Osteocyte (in vitro differentiated cells): ENCODE results near the gene PAIP1. TPM values are rescaled to one million over a fixed set of nuclear protein-coding genes. Genes with fewer than 3 reads are reported as not detected.

Source experiments
- DNase-seq: peaks from one replicate; pipeline ENCODE4 v3.0.0; 2021; ENCODE audit warnings: mixed read lengths; ENCODE audit not compliant: unreplicated experiment; ENCODE audit errors: extremely low spot score
- H3K27ac Mint-ChIP-seq: one replicate; pipeline ENCODE4 v1.8.0; 2021; ENCODE audit warnings: mild to moderate bottlenecking, mixed read lengths; ENCODE audit not compliant: unreplicated experiment
- H3K27me3 Mint-ChIP-seq: one replicate; pipeline ENCODE4 v1.8.0; 2021; ENCODE audit warnings: mixed read lengths; ENCODE audit not compliant: unreplicated experiment
- H3K36me3 Mint-ChIP-seq: one replicate; pipeline ENCODE4 v1.8.0; 2021; ENCODE audit warnings: mixed read lengths; ENCODE audit not compliant: unreplicated experiment
- H3K4me1 Mint-ChIP-seq: one replicate; pipeline ENCODE4 v1.8.0; 2021; ENCODE audit warnings: mixed read lengths; ENCODE audit not compliant: unreplicated experiment
- H3K4me3 Mint-ChIP-seq: one replicate; pipeline ENCODE4 v1.8.0; 2021; ENCODE audit warnings: mild to moderate bottlenecking, moderate library complexity, mixed read lengths; ENCODE audit not compliant: unreplicated experiment
- H3K9me3 Mint-ChIP-seq: one replicate; pipeline ENCODE4 v1.8.0; 2021; ENCODE audit warnings: mixed read lengths; ENCODE audit not compliant: unreplicated experiment
- total RNA-seq: library from RNA; stranded (reverse); gene quantifications from 2 replicates; pipeline ENCODE4 v1.2.1, GENCODE V29; 2021
- TF ChIP-seq, protein P1 (sequence below): fragments of 200-600 bp; sonication (generic); IDR thresholded peaks from 2 replicates; pipeline ENCODE4 v1.5.0; 2021; ENCODE audit warnings: antibody characterized with exemption, mild to moderate bottlenecking, moderate library complexity

PAIP1 gene
- total RNA-seq, 1 donor from 2014 or later = 105 TPM

DNA sequence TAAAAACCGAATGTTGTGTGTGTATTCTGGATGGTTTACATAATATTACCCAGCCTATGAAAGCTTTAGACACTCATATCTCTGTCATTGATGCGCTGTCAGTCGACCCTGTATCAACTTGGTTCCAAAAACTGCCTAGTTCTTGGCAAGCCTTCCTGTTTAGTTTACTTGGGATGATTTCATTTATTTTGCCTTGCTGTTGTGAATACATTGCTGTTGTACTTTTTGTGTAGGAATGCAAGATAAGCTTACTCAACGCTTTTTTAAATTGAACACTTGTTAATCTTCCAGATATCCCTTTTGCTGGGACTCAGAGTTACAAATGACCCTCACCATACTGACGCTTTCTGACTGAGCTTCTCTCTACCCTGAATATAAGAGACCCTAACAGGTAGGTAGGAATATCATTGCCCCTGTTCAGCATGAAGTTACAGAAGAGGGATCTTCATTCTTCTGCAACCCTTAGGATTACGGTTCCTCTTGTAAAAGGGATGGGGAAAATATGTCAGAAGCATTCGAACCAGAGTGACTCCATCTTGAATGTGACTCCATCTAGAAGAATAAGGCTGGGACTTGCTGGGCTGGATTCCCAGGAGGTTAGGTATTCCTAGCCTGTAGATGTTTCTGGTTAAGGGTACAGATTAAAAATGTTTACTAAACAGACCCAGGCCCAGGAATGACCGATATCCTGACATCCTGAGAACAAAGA, 13.7 kb upstream of the PAIP1 start:
- TF ChIP-seq, protein P1, sequence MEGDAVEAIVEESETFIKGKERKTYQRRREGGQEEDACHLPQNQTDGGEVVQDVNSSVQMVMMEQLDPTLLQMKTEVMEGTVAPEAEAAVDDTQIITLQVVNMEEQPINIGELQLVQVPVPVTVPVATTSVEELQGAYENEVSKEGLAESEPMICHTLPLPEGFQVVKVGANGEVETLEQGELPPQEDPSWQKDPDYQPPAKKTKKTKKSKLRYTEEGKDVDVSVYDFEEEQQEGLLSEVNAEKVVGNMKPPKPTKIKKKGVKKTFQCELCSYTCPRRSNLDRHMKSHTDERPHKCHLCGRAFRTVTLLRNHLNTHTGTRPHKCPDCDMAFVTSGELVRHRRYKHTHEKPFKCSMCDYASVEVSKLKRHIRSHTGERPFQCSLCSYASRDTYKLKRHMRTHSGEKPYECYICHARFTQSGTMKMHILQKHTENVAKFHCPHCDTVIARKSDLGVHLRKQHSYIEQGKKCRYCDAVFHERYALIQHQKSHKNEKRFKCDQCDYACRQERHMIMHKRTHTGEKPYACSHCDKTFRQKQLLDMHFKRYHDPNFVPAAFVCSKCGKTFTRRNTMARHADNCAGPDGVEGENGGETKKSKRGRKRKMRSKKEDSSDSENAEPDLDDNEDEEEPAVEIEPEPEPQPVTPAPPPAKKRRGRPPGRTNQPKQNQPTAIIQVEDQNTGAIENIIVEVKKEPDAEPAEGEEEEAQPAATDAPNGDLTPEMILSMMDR = no peak
- Mint-ChIP-seq H3K4me3 (no peak overlapping the region), H3K36me3 (peaks cover 8% of the 10 kb centered on the region), H3K4me1 (peaks cover 17% of the 10 kb centered on the region), H3K27ac (no peak overlapping the region), H3K27me3 (no peaks in the 10 kb centered on the region), H3K9me3 (no peaks in the 10 kb centered on the region)
- DNase-seq = no peak

DNA sequence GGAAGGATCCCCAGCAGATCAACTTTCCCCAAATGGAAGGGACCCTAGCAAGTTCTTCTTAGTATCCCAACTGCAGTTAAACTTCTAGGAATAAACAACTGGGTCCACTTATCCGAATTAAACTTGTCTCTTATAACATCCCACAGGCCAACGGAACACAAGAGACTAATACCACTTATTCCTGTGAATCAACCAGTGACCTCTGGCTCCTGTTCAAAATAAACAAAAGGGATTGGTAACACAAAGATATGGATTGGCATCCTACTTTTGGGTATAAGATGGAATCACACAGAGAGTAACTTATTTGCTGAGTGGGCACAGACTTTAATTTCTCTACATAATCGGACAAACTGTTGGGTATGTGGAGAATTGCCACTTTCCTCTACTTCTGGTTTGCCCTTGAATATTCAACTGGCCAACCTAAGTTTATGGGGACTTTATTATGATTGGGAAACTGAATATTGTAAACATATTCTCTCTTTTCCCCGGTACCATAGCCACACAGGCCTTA, 12.4 kb upstream of the PAIP1 start:
- Mint-ChIP-seq H3K4me1 (peaks cover 17% of the 10 kb centered on the region), H3K4me3 (no peak overlapping the region), H3K27ac (no peak overlapping the region), H3K9me3 (no peaks in the 10 kb centered on the region), H3K36me3 (no peaks in the 10 kb centered on the region), H3K27me3 (no peaks in the 10 kb centered on the region)
- TF ChIP-seq, protein P1 = no peak
- DNase-seq = no peak

DNA sequence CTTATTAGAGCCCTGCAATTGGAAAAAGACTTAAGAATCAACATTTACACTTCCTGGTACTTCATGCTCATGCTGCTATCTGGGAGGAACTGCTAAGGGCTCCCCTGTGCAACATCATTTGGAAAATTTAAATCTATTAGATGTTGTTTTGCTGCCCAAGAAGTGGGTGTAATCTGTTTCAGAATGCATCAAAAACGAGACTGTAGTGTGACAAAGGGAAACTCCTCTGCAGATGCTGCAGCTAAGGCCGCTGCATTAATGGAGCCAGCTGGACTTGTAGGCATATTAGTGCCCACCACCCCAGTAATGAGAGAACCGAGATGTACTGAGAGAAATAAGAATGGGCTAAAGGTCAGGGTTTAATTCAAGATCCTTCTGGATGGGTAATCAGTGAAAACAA, 11.1 kb upstream of the PAIP1 start:
- Mint-ChIP-seq H3K4me3 (no peak overlapping the region), H3K4me1 (peaks cover 17% of the 10 kb centered on the region), H3K9me3 (no peaks in the 10 kb centered on the region), H3K27me3 (no peaks in the 10 kb centered on the region), H3K36me3 (no peaks in the 10 kb centered on the region), H3K27ac (no peak overlapping the region)
- TF ChIP-seq, protein P1 = no peak
- no peak for DNase-seq

DNA sequence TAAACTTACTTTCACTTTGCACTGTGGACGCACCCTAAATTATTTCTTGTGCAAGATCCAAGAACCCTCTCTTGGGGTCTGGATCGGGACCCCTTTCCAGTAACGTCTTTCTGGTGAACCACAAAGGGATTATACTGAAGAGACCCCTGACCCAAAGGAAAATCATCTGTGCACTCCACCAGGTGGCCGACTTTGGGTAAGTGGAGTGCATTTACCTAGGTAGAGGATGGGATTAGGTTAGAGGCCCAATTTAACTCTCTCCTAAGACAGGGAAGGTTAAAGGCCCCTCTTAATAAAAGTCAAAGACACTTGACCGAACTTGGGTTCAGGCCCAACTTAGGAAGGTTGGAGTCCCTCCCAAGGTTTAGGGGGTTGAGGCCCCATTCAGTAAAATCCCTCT, 8.2 kb upstream of the PAIP1 start:
- Mint-ChIP-seq H3K36me3 (no peaks in the 10 kb centered on the region), H3K9me3 (no peaks in the 10 kb centered on the region), H3K27me3 (no peaks in the 10 kb centered on the region), H3K4me3 (no peak overlapping the region), H3K27ac (no peak overlapping the region), H3K4me1 (peaks cover 17% of the 10 kb centered on the region)
- TF ChIP-seq, protein P1 = no peak
- no peak for DNase-seq

DNA sequence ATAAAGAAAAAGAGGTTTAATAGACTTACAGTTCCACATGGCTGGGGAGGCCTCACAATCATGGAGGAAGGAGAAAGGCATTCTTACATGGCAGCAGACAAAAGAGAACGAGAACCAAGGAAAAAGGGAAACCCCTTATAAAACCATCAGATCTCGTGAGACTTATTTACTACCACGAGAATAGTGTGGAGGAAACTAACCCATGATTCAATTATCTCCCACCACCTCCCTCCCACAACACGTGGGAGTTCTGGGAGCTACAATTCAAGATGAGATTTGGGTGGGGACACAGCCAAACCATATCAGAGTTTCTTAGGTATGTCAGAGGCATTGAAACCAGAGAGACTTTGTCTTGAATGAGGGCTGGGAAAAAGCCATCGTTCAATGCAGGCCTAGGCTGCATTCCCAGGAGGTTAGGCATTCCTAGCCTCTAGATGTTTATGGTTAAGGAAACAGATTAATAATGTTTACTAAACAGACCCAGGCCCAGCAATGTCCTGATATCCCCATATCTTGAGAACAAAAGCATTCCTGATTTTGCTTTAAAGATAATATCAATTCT, 7.5 kb upstream of the PAIP1 start:
- Mint-ChIP-seq H3K36me3 (no peaks in the 10 kb centered on the region), H3K4me3 (no peak overlapping the region), H3K9me3 (no peaks in the 10 kb centered on the region), H3K27me3 (no peaks in the 10 kb centered on the region), H3K27ac (no peak overlapping the region), H3K4me1 (peaks cover 22% of the 10 kb centered on the region)
- no peak for DNase-seq
- TF ChIP-seq, protein P1 = no peak
